ENCODE results near the gene TMEM244. TPM values are rescaled to one million over a fixed set of nuclear protein-coding genes. Genes with fewer than 3 reads are reported as not detected.
A peak's percentile ranks its signal among the peaks of the same experiment; 100 is the strongest.

Gene TMEM244
- total and polyA plus RNA-seq, 9 of the 15 experiments (the other 6 are each of a cell fraction or from before 2014, with no cell fraction given), result not detected

- no peaks in the 10 kb centered on the region for H3K9me3 ChIP-seq (replicated peaks; ENCODE audit: control insufficient read depth, insufficient read depth, low read depth, low read length)
- no peak overlapping the region for H3K9ac ChIP-seq (ENCODE audit: insufficient read depth in 1 of 2, low read depth in 2 of 2, low read length in 2 of 2)
- intact Hi-C loops (cut with micrococcal nuclease) (loop anchor here (5.0 kb wide), 1 partner anchor 99 kb away; no protein-coding TSS in a partner anchor), in situ Hi-C loops (cut with MboI) (no loop called here)
- 19% methylated on average over 1 of the region's 1 CpG for WGBS (ENCODE audit: insufficient coverage, low coverage, missing lambda C conversion rate)
- POLR2A ChIA-PET, result no interaction called here
- ATAC-seq (no peak), DNase-seq (ENCODE audit: extremely low read depth in 1 of 4, low spot score in 3 of 4) (no peak), FAIRE-seq (no peak)
- no peaks in the 10 kb centered on the region for H3K9me1 ChIP-seq (ENCODE audit: control insufficient read depth, insufficient read depth, low read length)
- no peak overlapping the region for H3K4me2 ChIP-seq (ENCODE audit: insufficient read depth, low read length)
- CTCF ChIA-PET (ENCODE audit: low intra/inter-chr PET ratio), result interaction anchor here (2.7 kb wide), 1 partner anchor 267 kb away, joined by 20 read pairs; no protein-coding TSS in a partner anchor
- no peaks in the 10 kb centered on the region for H3K79me2 ChIP-seq (ENCODE audit: control insufficient read depth, insufficient read depth, low read length)
- no peaks in the 10 kb centered on the region for H3K36me3 ChIP-seq (ENCODE audit: control insufficient read depth, insufficient read depth, low read length)
- H4K20me1 ChIP-seq (replicated peaks; ENCODE audit: control insufficient read depth, insufficient read depth, low read length), result no peaks in the 10 kb centered on the region
- H3K27ac ChIP-seq (ENCODE audit: extremely low read depth, low read depth, low read length), result no peak overlapping the region
- H2AFZ ChIP-seq (ENCODE audit: low read depth, low read length), result peak overlapping the region; percentile 38; the same call in 1 of the 2 replicates
- H3K4me1 ChIP-seq (replicated peaks in 1 of 2; ENCODE audit: control insufficient read depth in 2 of 2, insufficient read depth in 2 of 2, low read length in 2 of 2), result no peaks in the 10 kb centered on the region
- BruUV-seq (replicated peaks), result no TSS peak
- H3K4me3 ChIP-seq, result no peak overlapping the region
- H3K27me3 ChIP-seq (ENCODE audit: control insufficient read depth in 2 of 2, insufficient read depth in 2 of 2, low read length in 2 of 2), result no peaks in the 10 kb centered on the region
- TF ChIP-seq DLX4 (CRISPR knock-in tag; IDR thresholded peaks at IDR 0.05), result no peak
- no peak for TF ChIP-seq PML (IDR thresholded peaks at IDR 0.05; ENCODE audit: low read length)
- no peak for TF ChIP-seq E2F8 (IDR thresholded peaks at IDR 0.05; ENCODE audit: low read depth, partially characterized antibody)
- no peak for TF ChIP-seq ZNF695 (CRISPR knock-in tag; IDR thresholded peaks at IDR 0.05)
- TF ChIP-seq SMARCE1 (IDR thresholded peaks at IDR 0.05), result no peak
- TF ChIP-seq TSHZ1 (CRISPR knock-in tag; IDR thresholded peaks at IDR 0.05), result no peak
- no peak for TF ChIP-seq JUN (IDR thresholded peaks at IDR 0.05; ENCODE audit: borderline replicate concordance, low read depth, low read length)
- no peak for TF ChIP-seq JUN (CRISPR knock-in tag; IDR thresholded peaks at IDR 0.05; ENCODE audit: borderline replicate concordance)
- no peak for TF ChIP-seq BCOR (IDR thresholded peaks at IDR 0.05)
- no peak for TF ChIP-seq TAF1 (IDR thresholded peaks at IDR 0.05; ENCODE audit: control insufficient read depth, extremely low read depth, insufficient read depth, low read length, severe bottlenecking)
- no peak for TF ChIP-seq TEAD1 (CRISPR knock-in tag; IDR thresholded peaks at IDR 0.05)
- no peak for TF ChIP-seq SMARCB1 (IDR thresholded peaks at IDR 0.05; ENCODE audit: insufficient read length, low read depth)
- no peak for TF ChIP-seq GABPB1 (CRISPR knock-in tag; IDR thresholded peaks at IDR 0.05)
- no peak for TF ChIP-seq ZFP30 (CRISPR knock-in tag; IDR thresholded peaks at IDR 0.05; ENCODE audit: borderline replicate concordance)
Measured at GRCh38 chr6:129866256-129866655, 5.1 kb upstream of the TMEM244 start.

Measured in K562 (cell line).